Gastrocnemius medialis (tissue), 4 donors: ENCODE data around the gene ZNF497. TPM values are rescaled to one million over a fixed set of nuclear protein-coding genes. Genes with fewer than 3 reads are reported as not detected.

ENCODE experiments used
- ATAC-seq, 2 donors: fragments of 150-250 bp; one replicate each; pipeline ENCODE4 v1.9.1; 2016
- DNase-seq, 2 donors: peaks; one replicate each; pipeline ENCODE4 v3.0.0-alpha.2; 2019
- H3K27ac ChIP-seq, 4 donors: fragments of 200-600 bp; sonication (generic); 1 replicate in 1 of 4; 2 replicates in 3 of 4; pipeline ENCODE4 v1.5.1; 2016 to 2018; ENCODE audit warnings: mild to moderate bottlenecking in 2 of 4, moderate library complexity in 1 of 4
- H3K27me3 ChIP-seq, 3 donors: fragments of 200-600 bp; sonication (generic) in 2 of 3; 1 replicate in 1 of 3; 2 replicates in 2 of 3; pipeline versions ENCODE4 v1.5.1 to v1.6.0; 2016 to 2019; ENCODE audit warnings: mild to moderate bottlenecking in 1 of 3, moderate library complexity in 1 of 3
- H3K36me3 ChIP-seq, 2 donors: fragments of 200-600 bp; sonication (generic) in 1 of 2; one replicate each; pipeline ENCODE4 v1.5.1; 2017 to 2018
- H3K4me1 ChIP-seq, 2 donors: fragments of 200-600 bp; sonication (generic) in 1 of 2; one replicate each; pipeline ENCODE4 v1.5.1; 2016 to 2017; ENCODE audit warnings: mild to moderate bottlenecking in 2 of 2
- H3K4me3 ChIP-seq, 4 donors: fragments of 200-600 bp; sonication (generic) in 3 of 4; 1 replicate in 1 of 4; 2 replicates in 3 of 4; pipeline ENCODE4 v1.5.1; 2016 to 2019; ENCODE audit warnings: mild to moderate bottlenecking in 2 of 4
- H3K9me3 ChIP-seq, 3 donors: fragments of 200-600 bp; sonication (generic) in 2 of 3; 1 replicate in 1 of 3; 2 replicates in 2 of 3; pipeline ENCODE4 v1.5.1; 2016 to 2019
- POLR2A ChIP-seq, 2 donors: fragments of 450-650 bp; IDR thresholded peaks; one replicate each; pipeline ENCODE4 v1.6.1; 2017; ENCODE audit warnings: antibody characterized with exemption in 2 of 2, mild to moderate bottlenecking in 2 of 2, moderate library complexity in 2 of 2
- in situ Hi-C, 4 donors: fragments of 200-750 bp; cut with MboI; loops; one replicate each; pipeline versions ENCODE4 v1.15.0 to v1.8.0; 2017; ENCODE audit warnings: low sequenced_read_pairs in 4 of 4
- intact Hi-C: fragments of 100-400 bp; cut with DNase I; formaldehyde crosslinking; loops from one replicate; pipeline ENCODE4 v1.15.1; 2023; ENCODE audit warnings: low total_unique reads
- total RNA-seq, 4 donors: library from RNA; depleted of rRNA; stranded (reverse); fragments of >200 nt; gene quantifications; one replicate each; pipeline versions ENCODE4 v1.1.0 to v1.2.3, GENCODE V29; 2016
- TF ChIP-seq, protein P1 (sequence below), 5 experiments: fragments of 450-650 bp in 3 of 5; fragments of 200-600 bp in 2 of 5; sonication (generic) in 2 of 5; IDR thresholded peaks in 4 of 5; conservative IDR thresholded peaks in 1 of 5; 1 replicate in 4 of 5; 2 replicates in 1 of 5; pipeline ENCODE4 v1.5.1; 2016 to 2019; ENCODE audit warnings: antibody characterized with exemption in 5 of 5, mild to moderate bottlenecking in 3 of 5, moderate library complexity in 3 of 5

ZNF497 gene
- total RNA-seq, 4 donors from 2014 or later, result 0.07 to 0.87 (median 0.36) TPM; not detected in 1

DNA sequence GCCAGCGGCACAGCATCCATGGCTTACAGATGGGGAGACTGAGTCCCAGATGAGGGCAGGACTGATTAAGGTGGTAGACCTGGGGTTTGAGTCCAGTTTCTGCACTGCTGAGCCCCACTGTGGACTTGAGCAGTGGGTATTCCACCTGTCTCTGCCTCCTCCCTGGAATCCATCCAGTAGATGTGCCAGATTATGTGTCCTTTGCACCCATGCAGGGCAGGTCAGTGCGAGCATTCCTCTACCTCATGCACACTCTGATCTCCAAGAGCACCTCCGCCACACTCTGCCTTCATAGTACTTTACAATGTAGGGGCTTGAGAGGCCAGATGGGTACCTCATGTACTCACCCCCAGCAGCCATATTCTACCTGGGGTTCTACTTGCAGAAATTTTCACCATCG, 25.7 kb downstream of the ZNF497 start:
- no peaks in the 10 kb centered on the region for H3K4me1 ChIP-seq
- in situ Hi-C loops, result no loop called here
- no peaks in the 10 kb centered on the region for H3K9me3 ChIP-seq
- DNase-seq (no peak), ATAC-seq (no peak)
- no peak for TF ChIP-seq POLR2A (IDR thresholded peaks at IDR 0.05)
- TF ChIP-seq, protein P1, sequence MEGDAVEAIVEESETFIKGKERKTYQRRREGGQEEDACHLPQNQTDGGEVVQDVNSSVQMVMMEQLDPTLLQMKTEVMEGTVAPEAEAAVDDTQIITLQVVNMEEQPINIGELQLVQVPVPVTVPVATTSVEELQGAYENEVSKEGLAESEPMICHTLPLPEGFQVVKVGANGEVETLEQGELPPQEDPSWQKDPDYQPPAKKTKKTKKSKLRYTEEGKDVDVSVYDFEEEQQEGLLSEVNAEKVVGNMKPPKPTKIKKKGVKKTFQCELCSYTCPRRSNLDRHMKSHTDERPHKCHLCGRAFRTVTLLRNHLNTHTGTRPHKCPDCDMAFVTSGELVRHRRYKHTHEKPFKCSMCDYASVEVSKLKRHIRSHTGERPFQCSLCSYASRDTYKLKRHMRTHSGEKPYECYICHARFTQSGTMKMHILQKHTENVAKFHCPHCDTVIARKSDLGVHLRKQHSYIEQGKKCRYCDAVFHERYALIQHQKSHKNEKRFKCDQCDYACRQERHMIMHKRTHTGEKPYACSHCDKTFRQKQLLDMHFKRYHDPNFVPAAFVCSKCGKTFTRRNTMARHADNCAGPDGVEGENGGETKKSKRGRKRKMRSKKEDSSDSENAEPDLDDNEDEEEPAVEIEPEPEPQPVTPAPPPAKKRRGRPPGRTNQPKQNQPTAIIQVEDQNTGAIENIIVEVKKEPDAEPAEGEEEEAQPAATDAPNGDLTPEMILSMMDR (IDR thresholded peaks at IDR 0.05 in 4 of 5, conservative IDR thresholded peaks at IDR 0.05 in 1 of 5), result no peak
- no peaks in the 10 kb centered on the region for H3K27me3 ChIP-seq
- no peak overlapping the region for H3K4me3 ChIP-seq
- peaks cover 0 to 53% of the 10 kb centered on the region in 2 donors for H3K36me3 ChIP-seq
- H3K27ac ChIP-seq, result no peak overlapping the region
- intact Hi-C loops, result no loop called here

DNA sequence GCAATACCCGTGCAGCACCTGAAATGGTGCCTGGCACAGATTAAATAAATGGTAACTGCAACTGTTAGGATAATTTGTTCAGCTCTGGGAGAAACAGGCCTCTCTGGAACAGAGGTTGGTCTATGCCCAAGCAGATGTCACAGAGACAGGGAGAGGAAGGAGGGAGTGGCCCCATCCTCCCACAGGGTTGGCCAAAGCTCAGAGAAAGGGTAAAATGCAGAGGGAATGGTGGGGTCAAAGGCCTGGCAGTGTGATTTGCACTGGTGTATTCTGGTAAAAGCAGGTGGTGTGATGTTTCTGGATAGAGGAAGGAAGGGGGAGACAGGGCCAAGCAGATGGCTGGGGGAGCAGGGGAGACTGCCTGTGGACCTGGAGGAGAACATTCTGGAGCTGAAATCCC, 26.3 kb downstream of the ZNF497 start:
- ATAC-seq, result no peak

DNA sequence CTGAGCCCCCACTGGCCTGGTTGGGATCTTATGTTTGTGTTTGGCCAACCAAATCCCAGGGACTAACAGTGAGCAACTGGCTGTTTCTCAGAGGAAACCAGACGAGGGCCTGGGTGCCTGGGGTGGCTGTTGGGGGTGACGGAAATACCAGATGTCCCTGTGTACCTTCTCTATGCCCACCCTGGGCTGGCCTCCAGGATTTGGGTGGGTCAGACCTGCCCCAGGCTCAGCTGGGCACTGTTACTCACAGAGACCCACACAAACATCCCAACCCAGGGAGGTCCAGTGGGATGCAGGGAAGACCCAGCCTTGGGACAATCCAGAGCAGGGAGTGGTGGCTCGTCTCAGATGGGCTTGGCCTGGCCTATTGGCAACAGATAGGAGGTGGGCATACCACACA, 26.9 kb downstream of the ZNF497 start:
- intact Hi-C loops, result no loop called here
- DNase-seq, result no peak
- no peak for ATAC-seq
- Histone ChIP-seq H3K36me3 (peaks cover 0 to 53% of the 10 kb centered on the region in 2 donors), H3K27ac (no peak overlapping the region), H3K4me1 (no peaks in the 10 kb centered on the region), H3K9me3 (no peaks in the 10 kb centered on the region), H3K4me3 (no peak overlapping the region), H3K27me3 (no peaks in the 10 kb centered on the region)
- TF ChIP-seq POLR2A (IDR thresholded peaks at IDR 0.05), result no peak
- TF ChIP-seq, protein P1 (IDR thresholded peaks at IDR 0.05 in 4 of 5, conservative IDR thresholded peaks at IDR 0.05 in 1 of 5), result no peak
- in situ Hi-C loops, result no loop called here

More for the DNA sequence above, 26.3 kb downstream of the ZNF497 start:
- in situ Hi-C loops, result no loop called here
- DNase-seq, result no peak
- H3K4me1 ChIP-seq, result no peaks in the 10 kb centered on the region
- no peaks in the 10 kb centered on the region for H3K27me3 ChIP-seq
- H3K9me3 ChIP-seq, result no peaks in the 10 kb centered on the region
- intact Hi-C loops, result no loop called here
- H3K36me3 ChIP-seq, result peaks cover 0 to 53% of the 10 kb centered on the region in 2 donors
- H3K4me3 ChIP-seq, result no peak overlapping the region
- no peak overlapping the region for H3K27ac ChIP-seq
- TF ChIP-seq, protein P1 (IDR thresholded peaks at IDR 0.05 in 4 of 5, conservative IDR thresholded peaks at IDR 0.05 in 1 of 5), result no peak
- TF ChIP-seq POLR2A (IDR thresholded peaks at IDR 0.05), result no peak

DNA sequence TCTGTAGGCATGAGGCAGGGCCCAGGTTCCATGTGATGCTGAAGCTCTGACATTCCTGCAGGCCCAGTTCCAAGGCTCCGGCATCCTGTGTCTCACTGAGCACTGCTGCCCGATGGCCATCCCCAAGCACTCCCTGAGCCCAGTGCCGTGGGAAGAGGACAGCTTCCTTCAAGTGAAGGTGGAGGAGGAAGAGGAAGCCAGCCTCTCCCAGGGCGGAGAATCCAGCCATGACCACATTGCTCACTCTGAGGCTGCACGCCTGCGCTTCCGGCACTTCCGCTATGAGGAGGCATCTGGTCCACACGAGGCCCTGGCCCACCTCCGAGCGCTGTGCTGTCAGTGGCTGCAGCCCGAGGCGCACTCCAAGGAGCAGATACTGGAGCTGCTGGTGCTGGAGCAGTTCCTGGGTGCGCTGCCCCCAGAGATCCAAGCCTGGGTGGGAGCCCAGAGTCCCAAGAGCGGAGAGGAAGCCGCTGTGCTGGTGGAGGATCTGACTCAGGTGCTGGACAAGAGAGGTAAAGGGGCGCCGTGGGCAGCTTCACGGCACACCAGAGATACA, 27.8 kb downstream of the ZNF497 start:
- H3K4me3 ChIP-seq, result no peak overlapping the region
- intact Hi-C loops (no loop called here), in situ Hi-C loops (no loop called here)
- DNase-seq (no peak), ATAC-seq (no peak)
- TF ChIP-seq, protein P1 (IDR thresholded peaks at IDR 0.05 in 4 of 5, conservative IDR thresholded peaks at IDR 0.05 in 1 of 5), result no peak
- H3K4me1 ChIP-seq, result no peaks in the 10 kb centered on the region
- H3K36me3 ChIP-seq, result peaks cover 0 to 49% of the 10 kb centered on the region in 2 donors
- no peaks in the 10 kb centered on the region for H3K9me3 ChIP-seq
- H3K27me3 ChIP-seq, result no peaks in the 10 kb centered on the region
- H3K27ac ChIP-seq, result no peak overlapping the region

DNA sequence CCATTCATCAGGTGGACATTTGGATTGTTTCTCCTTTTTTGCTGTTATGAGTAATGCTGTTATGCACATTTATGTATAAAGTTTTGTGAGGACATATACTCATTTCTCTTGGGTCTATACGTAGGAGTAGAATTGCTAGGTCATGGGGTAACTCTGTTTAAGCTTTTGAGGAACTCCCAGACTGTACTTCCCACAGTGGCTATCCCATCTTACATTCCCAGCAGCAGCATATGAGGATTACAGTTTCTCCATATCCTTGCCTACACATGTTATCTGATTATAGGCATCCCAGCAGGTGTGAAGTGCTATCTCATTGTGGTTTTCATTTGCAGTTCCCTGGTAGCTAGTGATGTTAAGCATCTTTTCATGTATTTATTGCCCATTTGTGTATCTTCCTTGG, 29.9 kb downstream of the ZNF497 start:
- Histone ChIP-seq H3K36me3 (peaks cover 0 to 28% of the 10 kb centered on the region in 2 donors), H3K9me3 (no peaks in the 10 kb centered on the region), H3K27me3 (no peaks in the 10 kb centered on the region), H3K27ac (no peak overlapping the region), H3K4me1 (peaks cover 12 to 13% of the 10 kb centered on the region in 2 donors), H3K4me3 (no peak overlapping the region)
- DNase-seq (no peak), ATAC-seq (no peak)
- TF ChIP-seq POLR2A (IDR thresholded peaks at IDR 0.05), result no peak
- TF ChIP-seq, protein P1 (IDR thresholded peaks at IDR 0.05 in 4 of 5, conservative IDR thresholded peaks at IDR 0.05 in 1 of 5), result no peak
- intact Hi-C loops, result no loop called here
- in situ Hi-C loops, result no loop called here
